Colonic mucosa (tissue), 4 donors: Measurements from ENCODE around the gene THBS2. TPM values are rescaled to one million over a fixed set of nuclear protein-coding genes. Genes with fewer than 3 reads are reported as not detected.

ENCODE experiments used
- DNase-seq: peaks from one replicate; pipeline ENCODE4 v3.0.0-alpha.2; 2020
- H3K27ac ChIP-seq: fragments of 200-600 bp; one replicate; pipeline ENCODE4 v1.8.0; 2021
- H3K27me3 ChIP-seq: fragments of 200-600 bp; one replicate; pipeline ENCODE4 v1.8.0; 2021
- H3K36me3 ChIP-seq: fragments of 200-600 bp; one replicate; pipeline ENCODE4 v1.8.0; 2021
- H3K4me1 ChIP-seq: fragments of 200-600 bp; one replicate; pipeline ENCODE4 v1.8.0; 2021; ENCODE audit warnings: mild to moderate bottlenecking
- H3K4me3 ChIP-seq: fragments of 200-600 bp; one replicate; pipeline ENCODE4 v1.8.0; 2021
- H3K9ac ChIP-seq, 2 donors: one replicate each; pipeline ENCODE4 v1.7.0; 2013; ENCODE audit warnings: control low read depth in 2 of 2, low read depth in 2 of 2, low read length in 2 of 2
- H3K9me3 ChIP-seq: fragments of 200-600 bp; one replicate; pipeline ENCODE4 v1.8.0; 2021
- CTCF ChIP-seq: fragments of 200-600 bp; IDR thresholded peaks from one replicate; pipeline ENCODE4 v1.8.0; 2022; ENCODE audit warnings: antibody characterized with exemption, mild to moderate bottlenecking
- intact Hi-C: fragments of 100-400 bp; cut with DNase I; formaldehyde crosslinking; loops from one replicate; pipeline ENCODE4 v1.14.1; 2022
- total RNA-seq, 2 donors: library from RNA; stranded (reverse); fragmentation: NEBNext Ultra II Directional in 1 of 2; extraction: Animal tissue kit (Norgen Biotek cat#: 25700) in 1 of 2; gene quantifications; one replicate each; pipeline ENCODE4 v1.2.1, GENCODE V29; 2021
- donor health status: healthy.
- donor health status: DM: no; HTN: no; CAD: no.
- donor health status: DM: no; HTN: no; CAD: no.

THBS2 gene
- total RNA-seq, 2 donors from 2014 or later: 1.9 to 5.3 TPM

DNA sequence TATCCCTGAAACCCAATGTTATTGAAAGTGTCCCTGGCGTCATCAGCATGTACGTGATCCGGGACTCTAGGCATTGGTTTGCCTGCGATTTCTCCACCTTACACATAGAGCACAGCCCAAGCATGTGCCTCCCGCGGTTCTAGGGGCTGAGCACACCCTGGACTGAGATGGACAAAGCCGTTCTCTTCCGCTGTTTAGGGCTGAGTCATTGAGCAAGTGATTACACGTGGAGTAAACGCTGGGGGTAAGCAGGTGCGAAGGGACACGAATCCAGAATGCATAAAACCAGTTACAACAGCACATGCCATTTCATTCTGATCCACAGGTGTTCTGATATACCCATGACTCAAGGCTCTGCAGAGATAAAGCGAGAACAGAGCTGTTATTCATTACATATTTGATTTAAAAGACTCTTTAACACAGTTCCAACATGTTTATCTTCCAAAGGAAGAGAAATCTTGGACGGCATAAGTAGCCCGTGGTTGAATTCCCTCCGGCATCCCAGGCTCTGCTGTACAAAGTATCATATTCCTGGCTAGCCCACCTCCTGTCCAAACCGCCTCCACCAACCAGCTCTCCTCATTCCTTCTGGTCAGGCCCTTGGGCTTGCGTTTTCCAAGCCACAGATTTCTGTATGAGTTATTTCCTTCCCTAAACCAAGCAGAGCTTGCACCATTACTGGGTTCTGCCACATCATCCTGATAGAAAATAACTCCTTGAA lies 36.1 kb upstream of the THBS2 start:
- no peak overlapping the region for H3K9ac ChIP-seq
- intact Hi-C loops: no loop called here
- H3K4me3 ChIP-seq: no peak overlapping the region
- H3K27me3 ChIP-seq: no peaks in the 10 kb centered on the region
- H3K9me3 ChIP-seq: no peaks in the 10 kb centered on the region
- no peak for TF ChIP-seq CTCF
- H3K4me1 ChIP-seq: no peaks in the 10 kb centered on the region
- no peaks in the 10 kb centered on the region for H3K36me3 ChIP-seq
- DNase-seq: no peak
- no peak overlapping the region for H3K27ac ChIP-seq

DNA sequence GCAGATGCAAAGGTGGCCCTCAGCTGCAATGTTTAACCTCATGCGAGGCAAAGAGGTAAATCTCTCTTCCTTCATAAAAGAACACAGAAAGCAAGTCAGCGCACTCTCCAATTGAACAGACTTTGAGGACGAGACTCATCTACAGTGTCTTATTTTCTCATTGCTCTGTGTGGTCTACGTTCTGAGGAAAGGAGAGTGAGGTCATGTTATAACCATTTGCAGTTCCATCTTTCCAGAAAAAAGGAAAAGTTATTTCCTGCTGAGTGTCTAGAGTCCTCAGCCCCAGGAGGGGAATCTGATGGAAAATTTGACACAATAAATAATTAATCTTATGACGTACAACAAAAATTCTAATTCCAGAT lies 35.6 kb upstream of the THBS2 start:
- no peak for DNase-seq
- Histone ChIP-seq H3K36me3 (no peaks in the 10 kb centered on the region), H3K27ac (no peak overlapping the region), H3K27me3 (no peaks in the 10 kb centered on the region), H3K4me1 (no peaks in the 10 kb centered on the region), H3K9ac (no peak overlapping the region), H3K9me3 (no peaks in the 10 kb centered on the region), H3K4me3 (no peak overlapping the region)
- TF ChIP-seq CTCF: no peak
- intact Hi-C loops: no loop called here

DNA sequence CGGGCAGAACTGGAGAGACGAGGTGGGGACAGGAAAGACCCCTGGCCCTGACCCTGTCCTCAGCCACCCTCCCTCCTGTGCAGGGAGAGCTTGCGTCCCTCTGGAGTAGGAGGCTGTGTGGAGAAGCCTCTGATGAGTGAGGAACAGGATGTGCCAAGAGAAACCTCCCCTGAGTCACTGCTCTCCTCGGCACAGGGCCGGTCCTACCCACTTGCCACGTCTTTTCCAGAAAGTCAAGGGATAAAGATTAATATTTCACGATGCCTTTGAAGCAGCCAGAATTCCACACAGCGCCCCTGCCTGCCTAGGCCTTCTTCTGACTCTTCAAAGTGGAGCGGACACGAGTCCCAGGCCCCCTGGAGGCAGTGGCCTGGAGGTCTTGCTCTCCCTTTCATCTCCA lies 34.9 kb upstream of the THBS2 start:
- Histone ChIP-seq H3K36me3 (no peaks in the 10 kb centered on the region), H3K27ac (no peak overlapping the region), H3K4me3 (no peak overlapping the region), H3K9ac (no peak overlapping the region), H3K4me1 (no peaks in the 10 kb centered on the region), H3K9me3 (no peaks in the 10 kb centered on the region), H3K27me3 (no peaks in the 10 kb centered on the region)
- intact Hi-C loops: no loop called here
- DNase-seq: no peak
- TF ChIP-seq CTCF: no peak

GRCh38 chr6:169287675-169288074 lies 34.0 kb upstream of the THBS2 start:
- no peak for DNase-seq
- Histone ChIP-seq H3K9ac (no peak overlapping the region), H3K4me1 (no peaks in the 10 kb centered on the region), H3K27ac (no peak overlapping the region), H3K36me3 (no peaks in the 10 kb centered on the region), H3K27me3 (no peaks in the 10 kb centered on the region), H3K4me3 (no peak overlapping the region), H3K9me3 (no peaks in the 10 kb centered on the region)
- intact Hi-C loops: no loop called here
- TF ChIP-seq CTCF: no peak

GRCh38 chr6:169286961-169287360 lies 33.3 kb upstream of the THBS2 start:
- intact Hi-C loops: no loop called here
- Histone ChIP-seq H3K27me3 (no peaks in the 10 kb centered on the region), H3K4me3 (no peak overlapping the region), H3K9ac (no peak overlapping the region), H3K27ac (no peak overlapping the region), H3K9me3 (no peaks in the 10 kb centered on the region), H3K36me3 (no peaks in the 10 kb centered on the region), H3K4me1 (no peaks in the 10 kb centered on the region)
- no peak for DNase-seq
- TF ChIP-seq CTCF: no peak
